Stomach (tissue), 4 donors: ENCODE results near the gene TMEM132E.

Source experiments
- CTCF ChIP-seq, 7 experiments: fragments of 450-650 bp in 4 of 7; fragments of 200-600 bp in 3 of 7; sonication (generic) in 3 of 7; IDR thresholded peaks; one replicate each; pipeline ENCODE4 v1.5.1; 2016 to 2019; ENCODE audit warnings: antibody characterized with exemption in 7 of 7, control low read depth in 2 of 7, mild to moderate bottlenecking in 1 of 7
- POLR2A ChIP-seq, 4 donors: fragments of 450-650 bp; IDR thresholded peaks; one replicate each; pipeline ENCODE4 v1.6.1; 2016; ENCODE audit warnings: antibody characterized with exemption in 4 of 4, control low read depth in 2 of 4, mild to moderate bottlenecking in 1 of 4, moderate library complexity in 1 of 4
- POLR2AphosphoS5 ChIP-seq, 3 donors: sonication (generic); formaldehyde crosslinking; IDR thresholded peaks; one replicate each; pipeline ENCODE4 v1.6.1; 2016; ENCODE audit warnings: antibody characterized with exemption in 3 of 3

GRCh38 chr17:34634551-34635160, 55.3 kb downstream of the TMEM132E start:
- no peak for TF ChIP-seq POLR2AphosphoS5 (IDR thresholded peaks at IDR 0.05)
- no peak for TF ChIP-seq CTCF (IDR thresholded peaks at IDR 0.05)
- TF ChIP-seq POLR2A (IDR thresholded peaks at IDR 0.05), result no peak
